Right kidney (tissue), 1 donor: Measurements from ENCODE around the gene FAM98A.

Experiments used
- DNase-seq: peaks from one replicate; pipeline ENCODE4 v3.0.0-alpha.2; 2016

Gene FAM98A

GRCh38 chr2:33598561-33599174, 431 bp downstream of the FAM98A start:
- DNase-seq = no peak

DNA sequence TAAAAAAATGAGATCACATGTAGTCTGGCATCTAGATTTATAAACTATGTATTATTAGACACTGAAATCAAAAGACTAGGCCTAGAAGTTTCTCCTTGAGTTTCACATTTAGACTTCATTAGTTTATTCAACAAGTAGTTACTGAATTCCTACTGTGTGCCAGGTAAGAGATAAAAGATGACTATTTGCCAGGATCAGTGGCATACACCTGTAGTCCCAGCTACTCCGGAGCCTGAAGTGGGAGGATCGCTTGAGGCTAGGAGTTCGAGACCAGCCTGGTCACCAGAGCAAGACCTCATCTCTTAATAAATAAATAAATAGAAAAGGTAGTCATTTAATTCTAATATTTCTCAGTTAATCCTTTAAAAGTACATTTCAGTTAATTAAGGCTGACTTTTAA, 2.1 kb downstream of the FAM98A start:
- DNase-seq = no peak

DNA sequence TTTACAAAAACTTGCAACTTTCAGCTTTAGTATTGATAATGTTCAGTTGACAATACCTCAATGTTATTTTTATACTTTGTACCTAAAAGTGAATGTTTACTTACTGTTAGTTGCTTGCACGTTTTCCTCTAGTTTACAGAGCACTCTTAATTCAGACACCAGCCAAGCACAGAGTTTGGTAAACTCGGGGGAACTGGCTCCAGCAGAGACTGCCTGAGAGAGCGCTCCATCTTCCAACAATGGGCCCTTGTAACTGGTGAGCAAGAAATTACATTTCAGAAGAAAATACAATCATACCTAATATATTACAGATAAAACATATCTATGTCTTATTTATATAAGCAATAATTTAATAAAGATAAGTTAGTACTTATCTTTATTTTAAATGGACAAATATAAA, 3.7 kb downstream of the FAM98A start:
- no peak for DNase-seq

DNA sequence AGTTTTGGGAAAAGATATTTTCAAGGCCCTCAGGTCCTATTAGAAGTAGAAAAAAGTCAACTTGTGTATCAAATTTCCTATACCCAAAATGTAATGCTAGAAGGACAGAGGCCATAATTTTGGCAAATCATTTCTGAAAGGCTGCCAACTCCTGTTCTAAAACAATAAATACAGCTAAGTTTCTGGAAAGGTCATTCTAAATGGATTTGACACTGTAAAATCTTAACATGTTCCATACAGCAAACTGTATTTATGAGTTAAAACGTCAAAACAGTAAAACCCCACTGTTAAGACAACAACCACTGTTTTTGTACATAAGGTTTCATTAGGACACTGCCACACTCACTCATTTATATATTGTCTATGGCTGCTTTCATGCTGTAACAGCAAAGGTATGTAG, 9.7 kb downstream of the FAM98A start:
- no peak for DNase-seq

DNA sequence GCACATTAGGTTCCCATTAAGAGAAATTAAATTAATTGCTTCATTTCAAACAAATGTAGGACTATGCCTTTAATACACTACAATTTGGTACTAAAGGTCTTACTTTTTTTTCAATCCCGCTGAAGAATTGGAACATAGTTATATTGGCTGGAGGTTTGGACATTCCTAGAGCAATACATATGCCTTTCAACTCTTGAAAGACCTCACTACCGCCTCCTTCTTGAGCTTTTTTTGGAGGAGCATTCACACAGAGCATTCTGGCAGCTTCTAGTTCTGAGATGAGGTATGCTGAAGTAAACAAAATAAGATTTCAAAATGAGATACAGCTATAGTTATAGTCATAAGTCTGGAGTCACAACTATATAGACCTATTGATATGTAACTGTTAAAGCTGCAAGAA, 10.9 kb downstream of the FAM98A start:
- no peak for DNase-seq

DNA sequence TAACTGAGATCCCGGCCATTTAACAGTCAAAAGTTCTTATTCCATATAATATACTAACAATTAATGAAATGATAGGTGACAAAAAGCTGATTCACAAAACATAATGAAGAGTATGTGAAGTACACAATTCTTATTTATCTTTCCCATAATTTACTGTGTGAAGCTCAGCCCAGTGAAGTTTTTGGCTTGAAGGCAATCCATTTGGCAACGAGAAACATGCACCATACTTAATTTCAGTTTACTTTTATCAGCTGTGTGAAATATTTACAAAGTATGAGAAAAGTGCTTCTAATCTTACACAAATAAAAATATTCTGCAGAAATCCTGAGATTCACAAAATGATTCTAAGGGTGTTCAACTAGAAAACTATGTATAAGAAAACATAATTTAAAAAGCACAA, 12.3 kb downstream of the FAM98A start:
- DNase-seq = no peak

GRCh38 chr2:33583194-33583938, 15.7 kb downstream of the FAM98A start:
- no peak for DNase-seq

DNA sequence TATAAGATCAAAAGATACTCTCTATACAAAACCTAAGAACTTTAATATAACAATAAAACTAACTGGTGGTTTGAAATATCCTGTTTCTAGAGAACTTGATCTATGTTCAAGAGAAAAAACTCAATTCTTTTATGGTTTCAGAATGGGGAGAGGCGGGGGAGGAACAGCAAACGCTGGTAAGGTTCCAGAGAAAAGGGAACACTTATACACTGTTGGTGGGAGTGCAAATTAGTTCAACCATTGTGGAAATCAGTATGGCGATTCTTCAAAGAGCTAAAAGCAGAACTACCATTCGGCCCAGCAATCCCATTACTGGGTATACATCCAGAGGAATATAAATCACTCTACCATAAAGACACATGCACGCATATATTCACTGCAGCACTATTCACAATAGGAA, 17.2 kb downstream of the FAM98A start:
- DNase-seq = no peak

GRCh38 chr2:33579227-33579626, 19.9 kb downstream of the FAM98A start:
- DNase-seq = no peak

DNA sequence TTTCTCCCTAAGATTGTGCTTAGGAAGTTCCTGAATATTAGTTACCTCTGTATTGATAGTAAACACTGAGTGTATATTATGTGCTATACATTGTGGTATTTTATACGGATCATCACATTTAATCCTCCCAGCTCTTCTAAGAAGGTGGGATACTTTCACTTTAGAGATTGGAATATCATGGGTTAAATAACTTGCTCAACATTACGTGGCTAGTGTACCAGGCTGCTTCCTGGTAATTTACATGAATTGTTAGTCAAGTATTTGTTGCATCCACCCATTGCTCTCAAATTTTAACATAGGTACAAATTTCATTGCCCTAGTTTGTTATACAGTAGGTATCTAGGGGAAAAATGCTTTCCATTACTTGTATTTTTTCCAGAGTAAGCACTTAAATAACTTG, 21.4 kb downstream of the FAM98A start:
- no peak for DNase-seq

DNA sequence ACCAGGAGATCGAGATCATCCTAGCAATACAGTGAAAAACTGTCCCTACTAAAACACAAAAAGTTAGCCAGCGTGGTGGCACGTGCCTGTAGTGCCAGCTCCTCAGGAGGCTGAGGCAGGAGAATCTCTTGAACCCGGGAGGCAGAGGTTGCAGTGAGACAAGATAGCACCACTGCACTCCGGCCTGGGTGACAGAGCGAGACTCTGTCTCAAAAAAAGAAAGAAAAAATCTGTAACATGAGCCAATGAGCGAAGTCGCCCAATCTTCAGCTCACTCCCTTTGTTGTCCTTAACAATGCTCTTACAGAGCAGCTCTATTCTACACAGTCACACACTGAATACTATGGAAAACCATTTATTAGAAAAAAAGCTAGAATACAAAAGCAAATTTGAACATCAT, 22.0 kb downstream of the FAM98A start:
- DNase-seq = no peak

DNA sequence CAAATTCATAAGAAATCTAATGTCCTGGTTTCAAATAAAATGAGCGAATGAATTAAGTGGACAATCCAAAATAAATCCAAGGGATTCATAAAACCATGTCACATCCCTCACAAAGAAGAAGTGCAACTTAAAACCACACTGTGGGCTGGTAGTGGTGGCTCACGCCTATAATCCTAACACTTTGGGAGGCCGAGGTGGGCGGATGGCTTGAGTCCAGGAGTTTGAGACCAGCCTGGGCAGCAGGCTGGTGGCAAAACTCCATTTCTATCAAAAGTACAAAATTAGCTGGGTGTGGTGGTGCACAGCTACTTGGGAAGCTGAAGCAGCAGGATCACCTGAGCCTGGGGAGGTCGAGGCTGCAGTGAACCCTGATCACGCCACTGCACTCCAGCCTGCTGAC, 25.4 kb downstream of the FAM98A start:
- no peak for DNase-seq

GRCh38 chr2:33570681-33571080, 28.4 kb downstream of the FAM98A start:
- DNase-seq = no peak

GRCh38 chr2:33561872-33562271, 37.2 kb downstream of the FAM98A start:
- DNase-seq = no peak

GRCh38 chr2:33560017-33560416, 39.1 kb downstream of the FAM98A start:
- DNase-seq = no peak

DNA sequence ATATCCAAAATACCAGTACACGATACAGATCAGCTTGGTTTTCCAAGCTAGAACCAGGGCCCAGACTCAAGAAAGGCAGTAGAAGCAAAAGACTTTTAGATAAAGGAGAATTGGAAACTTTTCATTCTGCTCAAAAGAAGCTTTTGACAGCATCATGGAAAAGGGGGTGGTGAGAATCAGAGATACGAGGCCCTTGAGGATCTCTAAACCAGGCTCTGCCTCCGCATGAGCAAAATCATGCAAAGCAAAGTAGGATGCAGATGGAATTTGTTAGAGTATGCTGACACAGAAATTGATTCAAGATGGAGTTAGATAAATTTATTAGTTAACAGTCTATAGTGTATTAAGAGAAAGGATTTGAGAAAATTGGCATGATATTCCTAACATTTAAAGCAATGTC, 39.8 kb downstream of the FAM98A start:
- DNase-seq = no peak

DNA sequence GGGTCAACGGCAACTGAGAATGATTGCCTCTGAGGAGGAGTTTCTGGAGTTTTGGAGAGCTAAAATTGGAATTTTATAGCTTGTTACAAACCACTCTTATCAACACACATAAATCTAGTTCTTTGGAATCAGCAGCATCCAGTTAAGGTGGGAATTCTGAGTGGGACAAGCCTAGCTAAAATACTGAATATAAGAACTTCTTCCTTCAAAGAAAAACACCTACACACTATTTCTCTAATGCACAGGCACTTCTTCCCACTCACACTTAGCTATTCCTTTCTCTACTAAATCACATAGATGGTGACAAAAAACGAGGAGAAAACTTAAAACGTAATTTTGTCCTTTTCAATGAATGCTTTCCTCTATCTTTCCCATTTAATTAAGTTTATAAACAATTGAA, 43.4 kb downstream of the FAM98A start:
- DNase-seq = no peak

- no peak for DNase-seq
These were observed 46.2 kb downstream of the FAM98A start for GRCh38 chr2:33552758-33553461.

DNA sequence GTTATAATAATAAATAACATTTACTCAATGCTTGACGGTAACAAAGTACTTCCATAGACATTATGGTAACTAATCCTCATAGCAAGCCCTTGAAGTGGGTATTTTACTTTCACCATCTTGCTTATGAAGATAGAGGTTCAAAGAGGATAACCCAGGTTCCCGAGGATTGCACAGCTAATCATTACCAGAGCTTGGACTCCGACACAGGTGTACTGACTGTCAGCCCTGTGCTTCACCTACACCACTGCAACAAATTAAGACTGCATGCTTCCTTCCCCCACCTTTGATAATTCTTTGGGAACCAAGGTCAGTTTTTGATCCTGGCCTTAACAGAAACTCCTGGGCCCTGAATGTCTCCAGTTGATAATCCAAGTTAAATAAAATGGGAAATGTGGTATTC, 48.9 kb downstream of the FAM98A start:
- DNase-seq = no peak

- no peak for DNase-seq
These were observed 57.9 kb downstream of the FAM98A start for GRCh38 chr2:33541243-33541642.

- no peak for DNase-seq
These were observed 63.7 kb downstream of the FAM98A start for GRCh38 chr2:33535421-33535820.
